Hepatocyte (in vitro differentiated cells): ENCODE data around the gene FRZB. TPM values are rescaled to one million over a fixed set of nuclear protein-coding genes. Genes with fewer than 3 reads are reported as not detected.
A peak's percentile ranks its signal among the peaks of the same experiment; 100 is the strongest.

Source experiments
- DNase-seq: peaks from one replicate; pipeline ENCODE4 v3.0.0-alpha.2; 2016; ENCODE audit warnings: low spot score
- H2AFZ ChIP-seq: fragments of 200-600 bp; sonication (generic); 2 replicates; pipeline ENCODE4 v1.6.0; 2016; ENCODE audit warnings: antibody characterized with exemption, mild to moderate bottlenecking
- H3K27ac ChIP-seq: fragments of 200-600 bp; sonication (generic); 2 replicates; pipeline ENCODE4 v1.5.1; 2016; ENCODE audit warnings: mild to moderate bottlenecking
- H3K27me3 ChIP-seq: fragments of 200-600 bp; sonication (generic); 2 replicates; pipeline ENCODE4 v1.6.1; 2016
- H3K36me3 ChIP-seq: fragments of 200-600 bp; sonication (generic); replicated peaks from 2 replicates; pipeline ENCODE4 v1.5.1; 2016; ENCODE audit warnings: low read depth; ENCODE audit not compliant: insufficient read depth
- H3K4me1 ChIP-seq: fragments of 200-600 bp; sonication (generic); 2 replicates; pipeline ENCODE4 v1.5.1; 2016; ENCODE audit warnings: mild to moderate bottlenecking, moderate library complexity; ENCODE audit not compliant: insufficient read depth
- H3K4me2 ChIP-seq: fragments of 200-600 bp; sonication (generic); 2 replicates; pipeline ENCODE4 v1.6.0; 2016
- H3K4me3 ChIP-seq: fragments of 200-600 bp; sonication (generic); 2 replicates; pipeline ENCODE4 v1.5.1; 2016; ENCODE audit warnings: mild to moderate bottlenecking
- H3K79me2 ChIP-seq: fragments of 200-600 bp; sonication (generic); 2 replicates; pipeline ENCODE4 v1.6.0; 2017; ENCODE audit warnings: mild to moderate bottlenecking
- H3K9me2 ChIP-seq: fragments of 200-600 bp; sonication (generic); replicated peaks from 2 replicates; pipeline ENCODE4 v1.6.0; 2017; ENCODE audit warnings: mild to moderate bottlenecking; ENCODE audit not compliant: insufficient read depth
- H3K9me3 ChIP-seq: fragments of 200-600 bp; sonication (generic); 2 replicates; pipeline ENCODE4 v1.5.1; 2016; ENCODE audit warnings: low read depth, mild to moderate bottlenecking
- H4K20me1 ChIP-seq: fragments of 200-600 bp; sonication (generic); 2 replicates; pipeline ENCODE4 v1.6.0; 2016; ENCODE audit warnings: mild to moderate bottlenecking; ENCODE audit not compliant: insufficient read depth, poor library complexity, severe bottlenecking
- CTCF ChIP-seq: fragments of 200-600 bp; sonication (generic); IDR thresholded peaks from 2 replicates; pipeline ENCODE4 v1.5.1; 2016; ENCODE audit warnings: antibody characterized with exemption, mild to moderate bottlenecking; ENCODE audit not compliant: poor library complexity
- EZH2 ChIP-seq: fragments of 200-600 bp; sonication (generic); IDR thresholded peaks from 2 replicates; pipeline ENCODE4 v1.6.1; 2016; ENCODE audit warnings: antibody characterized with exemption, mild to moderate bottlenecking, borderline replicate concordance
- EZH2phosphoT487 ChIP-seq: fragments of 200-600 bp; sonication (generic); IDR thresholded peaks from one replicate; pipeline ENCODE4 v1.6.1; 2018; ENCODE audit warnings: antibody characterized with exemption, mild to moderate bottlenecking, low read depth, moderate library complexity; ENCODE audit not compliant: unreplicated experiment, severe bottlenecking
- WGBS: methylation state at CpG from one replicate; pipeline ENCODE4 v1.1.6; 2016; ENCODE audit warnings: low lambda C conversion rate; ENCODE audit errors: missing lambda C conversion rate; 5-methylcytosine and 5-hydroxymethylcytosine counted together
- polyA plus RNA-seq: library from polyadenylated mRNA; unstranded; fragments of >200 nt; fragmentation: Nextera tagmentation; extraction: Ambion mirVana; gene quantifications from 2 replicates; pipeline ENCODE4 v1.2.1, GENCODE V29; 2016
- total RNA-seq: library from RNA; depleted of rRNA; stranded (reverse); fragments of >200 nt; gene quantifications from 2 replicates; pipeline ENCODE4 v1.2.3, GENCODE V29; 2014

FRZB gene
- total and polyA plus RNA-seq, 2 experiments from 2014 or later = 118 to 375 TPM

GRCh38 chr2:182852090-182852489, 14.3 kb downstream of the FRZB start:
- no peak overlapping the region for H2AFZ ChIP-seq
- H3K4me2 ChIP-seq = no peak overlapping the region
- no peaks in the 10 kb centered on the region for H3K4me1 ChIP-seq
- H3K27ac ChIP-seq = no peak overlapping the region
- no peaks in the 10 kb centered on the region for H3K27me3 ChIP-seq
- no peak overlapping the region for H3K4me3 ChIP-seq
- no peak for TF ChIP-seq CTCF
- TF ChIP-seq EZH2 = no peak
- TF ChIP-seq EZH2phosphoT487 = no peak
- H3K9me2 ChIP-seq = no peaks in the 10 kb centered on the region
- WGBS = 89% methylated on average over 1 of the region's 1 CpG
- no peaks in the 10 kb centered on the region for H3K36me3 ChIP-seq
- no peaks in the 10 kb centered on the region for H3K79me2 ChIP-seq
- H4K20me1 ChIP-seq = no peaks in the 10 kb centered on the region
- DNase-seq = peak; percentile 26
- H3K9me3 ChIP-seq = no peaks in the 10 kb centered on the region

- no peak for DNase-seq
- no peaks in the 10 kb centered on the region for H3K4me1 ChIP-seq
- no peaks in the 10 kb centered on the region for H3K9me2 ChIP-seq
- no peaks in the 10 kb centered on the region for H3K36me3 ChIP-seq
- TF ChIP-seq EZH2 (no peak), EZH2phosphoT487 (no peak), CTCF (no peak)
- no peaks in the 10 kb centered on the region for H3K9me3 ChIP-seq
- H4K20me1 ChIP-seq = no peaks in the 10 kb centered on the region
- H2AFZ ChIP-seq = peak overlapping the region; percentile 36
- no peaks in the 10 kb centered on the region for H3K79me2 ChIP-seq
- no peaks in the 10 kb centered on the region for H3K27me3 ChIP-seq
- peak overlapping the region; percentile 53 for H3K4me2 ChIP-seq
- 44% methylated on average over 3 of the region's 3 CpGs for WGBS
- H3K27ac ChIP-seq = peak overlapping the region; percentile 3
- no peak overlapping the region for H3K4me3 ChIP-seq
These were observed 20.5 kb downstream of the FRZB start for GRCh38 chr2:182845794-182846417.

- Histone ChIP-seq H3K27me3 (no peaks in the 10 kb centered on the region), H3K9me3 (no peaks in the 10 kb centered on the region), H3K4me2 (peak overlapping the region; percentile 32), H3K36me3 (no peaks in the 10 kb centered on the region), H3K27ac (no peak overlapping the region), H3K79me2 (no peaks in the 10 kb centered on the region), H4K20me1 (no peaks in the 10 kb centered on the region), H3K4me3 (no peak overlapping the region), H3K9me2 (no peaks in the 10 kb centered on the region), H2AFZ (no peak overlapping the region), H3K4me1 (peaks cover 29% of the 10 kb centered on the region)
- 71% methylated on average over 3 of the region's 3 CpGs for WGBS
- no peak for TF ChIP-seq EZH2
- TF ChIP-seq CTCF = no peak
- TF ChIP-seq EZH2phosphoT487 = no peak
- DNase-seq = no peak
These were observed 30.0 kb downstream of the FRZB start for GRCh38 chr2:182836451-182836850.
